Osteocyte (in vitro differentiated cells): ENCODE data around the gene KCNIP4. TPM values are rescaled to one million over a fixed set of nuclear protein-coding genes. Genes with fewer than 3 reads are reported as not detected.

ENCODE experiments used
- DNase-seq: peaks from one replicate; pipeline ENCODE4 v3.0.0; 2021; ENCODE audit warnings: mixed read lengths; ENCODE audit not compliant: unreplicated experiment; ENCODE audit errors: extremely low spot score
- H3K27ac Mint-ChIP-seq: one replicate; pipeline ENCODE4 v1.8.0; 2021; ENCODE audit warnings: mild to moderate bottlenecking, mixed read lengths; ENCODE audit not compliant: unreplicated experiment
- H3K27me3 Mint-ChIP-seq: one replicate; pipeline ENCODE4 v1.8.0; 2021; ENCODE audit warnings: mixed read lengths; ENCODE audit not compliant: unreplicated experiment
- H3K36me3 Mint-ChIP-seq: one replicate; pipeline ENCODE4 v1.8.0; 2021; ENCODE audit warnings: mixed read lengths; ENCODE audit not compliant: unreplicated experiment
- H3K4me1 Mint-ChIP-seq: one replicate; pipeline ENCODE4 v1.8.0; 2021; ENCODE audit warnings: mixed read lengths; ENCODE audit not compliant: unreplicated experiment
- H3K4me3 Mint-ChIP-seq: one replicate; pipeline ENCODE4 v1.8.0; 2021; ENCODE audit warnings: mild to moderate bottlenecking, moderate library complexity, mixed read lengths; ENCODE audit not compliant: unreplicated experiment
- H3K9me3 Mint-ChIP-seq: one replicate; pipeline ENCODE4 v1.8.0; 2021; ENCODE audit warnings: mixed read lengths; ENCODE audit not compliant: unreplicated experiment
- total RNA-seq: library from RNA; stranded (reverse); gene quantifications from 2 replicates; pipeline ENCODE4 v1.2.1, GENCODE V29; 2021
- TF ChIP-seq, protein P1 (sequence below): fragments of 200-600 bp; sonication (generic); IDR thresholded peaks from 2 replicates; pipeline ENCODE4 v1.5.0; 2021; ENCODE audit warnings: antibody characterized with exemption, mild to moderate bottlenecking, moderate library complexity

The KCNIP4 gene
- total RNA-seq, 1 donor from 2014 or later = 0.24 TPM

DNA sequence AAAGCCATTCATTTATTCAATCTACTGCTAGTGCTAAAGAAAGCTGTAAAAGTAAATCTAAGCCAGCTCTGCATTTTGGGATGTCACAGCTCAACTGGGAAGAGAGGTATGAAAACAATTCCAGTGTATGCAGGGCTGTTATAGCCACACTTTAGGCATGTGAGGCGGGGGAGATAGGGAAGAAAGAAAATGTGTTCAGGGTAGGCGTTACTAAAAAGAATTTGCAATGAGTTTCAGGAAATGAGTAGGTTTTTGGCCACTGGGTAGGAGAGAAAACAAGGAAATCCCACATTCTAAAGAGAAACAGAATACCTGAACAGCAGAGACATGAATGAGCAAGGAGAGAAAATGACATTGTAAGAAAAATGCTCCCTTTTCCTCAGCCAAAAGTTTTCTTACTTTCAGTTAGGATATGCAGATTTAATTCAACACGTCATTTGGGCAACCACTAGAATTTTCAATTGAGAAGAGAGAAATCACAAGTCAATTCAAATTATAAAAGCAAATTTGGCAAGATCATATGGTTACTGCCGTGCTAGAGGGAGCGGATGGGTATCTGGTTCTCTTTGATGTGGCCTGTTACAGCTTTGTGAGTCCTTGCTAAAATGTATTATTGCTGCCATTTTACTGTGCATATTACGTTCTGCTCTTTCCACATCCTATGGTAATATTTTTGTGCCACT lies 226.3 kb downstream of the KCNIP4 start:
- Mint-ChIP-seq H3K9me3 (no peaks in the 10 kb centered on the region), H3K4me1 (no peaks in the 10 kb centered on the region), H3K27me3 (peaks cover 2% of the 10 kb centered on the region), H3K4me3 (no peak overlapping the region), H3K36me3 (no peaks in the 10 kb centered on the region), H3K27ac (no peak overlapping the region)
- no peak for DNase-seq
- TF ChIP-seq, protein P1, sequence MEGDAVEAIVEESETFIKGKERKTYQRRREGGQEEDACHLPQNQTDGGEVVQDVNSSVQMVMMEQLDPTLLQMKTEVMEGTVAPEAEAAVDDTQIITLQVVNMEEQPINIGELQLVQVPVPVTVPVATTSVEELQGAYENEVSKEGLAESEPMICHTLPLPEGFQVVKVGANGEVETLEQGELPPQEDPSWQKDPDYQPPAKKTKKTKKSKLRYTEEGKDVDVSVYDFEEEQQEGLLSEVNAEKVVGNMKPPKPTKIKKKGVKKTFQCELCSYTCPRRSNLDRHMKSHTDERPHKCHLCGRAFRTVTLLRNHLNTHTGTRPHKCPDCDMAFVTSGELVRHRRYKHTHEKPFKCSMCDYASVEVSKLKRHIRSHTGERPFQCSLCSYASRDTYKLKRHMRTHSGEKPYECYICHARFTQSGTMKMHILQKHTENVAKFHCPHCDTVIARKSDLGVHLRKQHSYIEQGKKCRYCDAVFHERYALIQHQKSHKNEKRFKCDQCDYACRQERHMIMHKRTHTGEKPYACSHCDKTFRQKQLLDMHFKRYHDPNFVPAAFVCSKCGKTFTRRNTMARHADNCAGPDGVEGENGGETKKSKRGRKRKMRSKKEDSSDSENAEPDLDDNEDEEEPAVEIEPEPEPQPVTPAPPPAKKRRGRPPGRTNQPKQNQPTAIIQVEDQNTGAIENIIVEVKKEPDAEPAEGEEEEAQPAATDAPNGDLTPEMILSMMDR = no peak

GRCh38 chr4:21716531-21716930 lies 232.0 kb downstream of the KCNIP4 start:
- no peaks in the 10 kb centered on the region for H3K9me3 Mint-ChIP-seq
- no peaks in the 10 kb centered on the region for H3K36me3 Mint-ChIP-seq
- no peak overlapping the region for H3K27ac Mint-ChIP-seq
- no peak overlapping the region for H3K4me3 Mint-ChIP-seq
- TF ChIP-seq, protein P1 = no peak
- no peaks in the 10 kb centered on the region for H3K4me1 Mint-ChIP-seq
- DNase-seq = no peak
- no peaks in the 10 kb centered on the region for H3K27me3 Mint-ChIP-seq

DNA sequence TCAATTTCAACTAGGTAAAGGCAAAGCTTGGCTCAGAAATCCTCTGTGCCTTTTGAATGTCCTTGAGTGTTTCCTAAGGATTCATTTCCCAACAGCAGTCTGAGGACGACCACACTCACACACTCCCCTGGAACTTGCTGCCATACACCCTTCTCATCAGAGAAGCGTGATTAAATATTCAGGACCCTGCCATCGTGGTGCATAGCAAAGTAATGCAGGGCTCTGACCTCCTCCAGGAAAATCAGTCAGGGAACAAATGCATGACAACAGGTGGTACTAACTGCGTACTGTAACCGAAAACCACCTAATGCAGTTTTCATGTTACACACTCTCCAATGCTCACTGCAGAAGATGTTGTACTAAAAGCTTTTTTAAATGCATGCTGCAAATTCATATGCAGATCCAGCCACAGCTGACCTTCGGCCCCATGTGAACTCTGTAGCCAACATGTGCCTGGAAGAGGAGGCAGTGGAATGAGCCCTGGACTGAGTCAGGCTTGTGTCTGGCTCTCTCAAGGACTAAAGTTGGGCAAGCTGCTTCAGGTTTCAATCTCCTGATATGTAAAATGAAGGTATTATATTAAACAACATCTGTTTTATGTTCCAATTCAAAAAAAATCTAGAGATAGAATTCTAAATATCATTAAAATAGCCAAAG lies 238.3 kb downstream of the KCNIP4 start:
- TF ChIP-seq, protein P1 = no peak
- peaks cover 2% of the 10 kb centered on the region for H3K27me3 Mint-ChIP-seq
- no peak overlapping the region for H3K27ac Mint-ChIP-seq
- H3K4me1 Mint-ChIP-seq = no peaks in the 10 kb centered on the region
- H3K9me3 Mint-ChIP-seq = no peaks in the 10 kb centered on the region
- H3K36me3 Mint-ChIP-seq = no peaks in the 10 kb centered on the region
- no peak overlapping the region for H3K4me3 Mint-ChIP-seq
- DNase-seq = no peak

GRCh38 chr4:21709761-21710160 lies 238.8 kb downstream of the KCNIP4 start:
- H3K9me3 Mint-ChIP-seq = no peaks in the 10 kb centered on the region
- no peaks in the 10 kb centered on the region for H3K4me1 Mint-ChIP-seq
- no peaks in the 10 kb centered on the region for H3K36me3 Mint-ChIP-seq
- H3K27me3 Mint-ChIP-seq = peaks cover 2% of the 10 kb centered on the region
- TF ChIP-seq, protein P1 = no peak
- no peak for DNase-seq
- H3K27ac Mint-ChIP-seq = no peak overlapping the region
- H3K4me3 Mint-ChIP-seq = no peak overlapping the region

DNA sequence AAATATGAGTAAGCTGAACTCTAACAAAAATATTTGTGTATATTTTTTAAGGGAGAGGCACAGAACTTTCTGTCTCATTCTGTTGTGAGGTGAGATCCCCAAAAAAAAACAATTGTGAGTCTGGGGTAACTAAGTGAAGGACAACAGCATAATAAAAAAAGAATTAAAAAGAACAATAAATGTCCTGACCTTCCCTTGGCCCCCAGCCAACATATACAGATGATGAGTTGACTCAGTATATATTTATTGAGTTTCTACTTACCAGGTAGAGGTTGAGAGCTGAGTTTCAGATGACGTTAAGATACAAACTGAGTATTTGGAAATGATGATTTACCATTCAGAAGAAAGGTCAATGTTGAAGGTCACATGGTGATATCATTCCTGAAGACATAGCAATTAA lies 239.5 kb downstream of the KCNIP4 start:
- Mint-ChIP-seq H3K27ac (no peak overlapping the region), H3K9me3 (no peaks in the 10 kb centered on the region), H3K36me3 (no peaks in the 10 kb centered on the region), H3K27me3 (peaks cover 2% of the 10 kb centered on the region), H3K4me3 (no peak overlapping the region), H3K4me1 (no peaks in the 10 kb centered on the region)
- TF ChIP-seq, protein P1 = no peak
- DNase-seq = no peak
